Measurements from ENCODE around the gene RAVER2. TPM values are rescaled to one million over a fixed set of nuclear protein-coding genes. Genes with fewer than 3 reads are reported as not detected.

RAVER2 gene
- polyA plus RNA-seq, 1 donor (not counting 4 experiments of a cell fraction or from before 2014, with no cell fraction given): 9.1 TPM

GRCh38 chr1:64754173-64754572 lies 9.3 kb downstream of the RAVER2 start:
- H3K4me1 ChIP-seq (ENCODE audit: control insufficient read depth, extremely low read depth, insufficient read depth, low read length): no peaks in the 10 kb centered on the region
- H4K20me1 ChIP-seq (ENCODE audit: control insufficient read depth, extremely low read depth, insufficient read depth, low read length): no peaks in the 10 kb centered on the region
- no peaks in the 10 kb centered on the region for H3K27me3 ChIP-seq (ENCODE audit: control insufficient read depth, extremely low read depth, insufficient read depth, low read length)
- FAIRE-seq (no peak), DNase-seq (ENCODE audit: low read depth, low spot score) (no peak)
- no peak overlapping the region for H3K4me3 ChIP-seq (ENCODE audit: control insufficient read depth in 2 of 3, extremely low read depth in 1 of 3, insufficient read depth in 2 of 3, low read depth in 1 of 3, low read length in 3 of 3)
- H3K9ac ChIP-seq (ENCODE audit: control insufficient read depth, extremely low read depth, insufficient read depth, low read length): no peak overlapping the region
- dilution Hi-C loops (cut with MboI; ENCODE audit: extremely low pct_ligation_motif_present, low sequenced_read_pairs): no loop called here
- TF ChIP-seq EZH2 (IDR thresholded peaks at IDR 0.05; ENCODE audit: low read length) (no peak), CTCF (optimal IDR thresholded peaks at IDR 0.05 in 1 of 3, IDR thresholded peaks at IDR 0.05 in 1 of 3, conservative IDR thresholded peaks at IDR 0.05 in 1 of 3; ENCODE audit: extremely low read depth in 1 of 3, insufficient read depth in 2 of 3, low read length in 3 of 3) (no peak)
- H3K4me2 ChIP-seq (ENCODE audit: control insufficient read depth, extremely low read depth, insufficient read depth, low read depth, low read length): no peak overlapping the region
- H3K9me1 ChIP-seq (ENCODE audit: control insufficient read depth, extremely low read depth, insufficient read depth, low read length): no peaks in the 10 kb centered on the region
- H3K79me2 ChIP-seq (ENCODE audit: control insufficient read depth, insufficient read depth, low read length): no peaks in the 10 kb centered on the region
- no peaks in the 10 kb centered on the region for H3K9me3 ChIP-seq (ENCODE audit: control insufficient read depth, low read depth, low read length)
- no peaks in the 10 kb centered on the region for H3K36me3 ChIP-seq (ENCODE audit: control insufficient read depth in 2 of 2, extremely low read depth in 1 of 2, insufficient read depth in 2 of 2, low read length in 2 of 2)
- no peak overlapping the region for H3K27ac ChIP-seq (ENCODE audit: control insufficient read depth, insufficient read depth, low read length)
- no peak overlapping the region for H2AFZ ChIP-seq (ENCODE audit: control insufficient read depth, low read length)

DNA sequence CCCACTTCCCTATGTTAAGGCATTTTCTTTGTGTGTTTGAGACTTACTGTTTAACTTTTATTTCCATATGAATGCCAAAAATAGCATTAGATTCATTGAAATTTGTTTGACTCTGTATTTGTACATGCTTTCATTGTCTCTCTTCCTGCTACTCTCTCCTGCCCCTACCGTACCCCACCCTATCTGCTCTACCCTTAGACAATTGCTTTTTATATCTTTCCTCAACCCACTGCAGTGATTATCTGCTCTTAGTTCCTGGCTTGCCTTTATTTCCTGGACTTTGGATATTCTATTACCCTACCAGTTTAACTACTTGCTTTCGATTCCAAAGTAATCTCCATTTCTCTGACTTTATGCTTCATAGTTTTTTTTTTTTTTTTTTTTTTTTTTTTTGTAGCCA lies 10.5 kb downstream of the RAVER2 start:
- dilution Hi-C loops (cut with MboI; ENCODE audit: extremely low pct_ligation_motif_present, low sequenced_read_pairs): no loop called here
- no peaks in the 10 kb centered on the region for H3K79me2 ChIP-seq (ENCODE audit: control insufficient read depth, insufficient read depth, low read length)

More for the DNA sequence above, 10.5 kb downstream of the RAVER2 start:
- DNase-seq (ENCODE audit: low read depth, low spot score): no peak
- H3K4me2 ChIP-seq (ENCODE audit: control insufficient read depth, extremely low read depth, insufficient read depth, low read depth, low read length): no peak overlapping the region
- no peaks in the 10 kb centered on the region for H3K4me1 ChIP-seq (ENCODE audit: control insufficient read depth, extremely low read depth, insufficient read depth, low read length)
- no peaks in the 10 kb centered on the region for H3K9me1 ChIP-seq (ENCODE audit: control insufficient read depth, extremely low read depth, insufficient read depth, low read length)
- H4K20me1 ChIP-seq (ENCODE audit: control insufficient read depth, extremely low read depth, insufficient read depth, low read length): no peaks in the 10 kb centered on the region
- H3K27me3 ChIP-seq (ENCODE audit: control insufficient read depth, extremely low read depth, insufficient read depth, low read length): no peaks in the 10 kb centered on the region
- no peak overlapping the region for H3K27ac ChIP-seq (ENCODE audit: control insufficient read depth, insufficient read depth, low read length)
- H2AFZ ChIP-seq (ENCODE audit: control insufficient read depth, low read length): no peak overlapping the region
- H3K36me3 ChIP-seq (ENCODE audit: control insufficient read depth in 2 of 2, extremely low read depth in 1 of 2, insufficient read depth in 2 of 2, low read length in 2 of 2): no peaks in the 10 kb centered on the region
- FAIRE-seq: no peak
- no peak for TF ChIP-seq EZH2 (IDR thresholded peaks at IDR 0.05; ENCODE audit: low read length)
- TF ChIP-seq CTCF (optimal IDR thresholded peaks at IDR 0.05 in 1 of 3, IDR thresholded peaks at IDR 0.05 in 1 of 3, conservative IDR thresholded peaks at IDR 0.05 in 1 of 3; ENCODE audit: extremely low read depth in 1 of 3, insufficient read depth in 2 of 3, low read length in 3 of 3): no peak
- no peak overlapping the region for H3K4me3 ChIP-seq (ENCODE audit: control insufficient read depth in 2 of 3, extremely low read depth in 1 of 3, insufficient read depth in 2 of 3, low read depth in 1 of 3, low read length in 3 of 3)
- no peak overlapping the region for H3K9ac ChIP-seq (ENCODE audit: control insufficient read depth, extremely low read depth, insufficient read depth, low read length)
- H3K9me3 ChIP-seq (ENCODE audit: control insufficient read depth, low read depth, low read length): no peaks in the 10 kb centered on the region

All from keratinocyte (primary cell).